GM19193 (cell line): Measurements from ENCODE around the gene SLC45A3.

Source experiments
- POLR2A ChIP-seq: IDR thresholded peaks from 4 replicates; pipeline ENCODE4 v1.6.1; 2011; ENCODE audit not compliant: insufficient read depth, insufficient read length; ENCODE audit errors: extremely low read depth

SLC45A3 gene

DNA sequence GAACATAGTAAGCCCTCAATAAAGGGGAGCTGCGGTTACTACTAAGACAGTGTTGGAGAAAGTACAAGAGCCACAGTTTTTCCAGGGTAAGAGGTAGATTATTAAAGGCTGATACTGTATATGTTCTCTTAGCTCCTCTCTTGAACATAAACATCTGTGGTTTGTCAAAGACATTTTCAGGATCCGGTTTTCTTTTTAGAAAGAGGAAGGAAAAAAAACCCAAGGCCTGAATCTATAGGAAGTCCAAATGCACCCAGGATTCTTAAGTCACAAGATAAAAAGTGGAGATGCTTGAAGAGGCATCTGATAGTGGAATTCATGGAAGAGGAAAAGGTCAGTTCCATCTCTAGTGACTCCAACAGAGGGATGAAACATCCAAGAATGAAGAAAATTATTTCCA is 24.6 kb upstream of the SLC45A3 start:
- TF ChIP-seq POLR2A: no peak

DNA sequence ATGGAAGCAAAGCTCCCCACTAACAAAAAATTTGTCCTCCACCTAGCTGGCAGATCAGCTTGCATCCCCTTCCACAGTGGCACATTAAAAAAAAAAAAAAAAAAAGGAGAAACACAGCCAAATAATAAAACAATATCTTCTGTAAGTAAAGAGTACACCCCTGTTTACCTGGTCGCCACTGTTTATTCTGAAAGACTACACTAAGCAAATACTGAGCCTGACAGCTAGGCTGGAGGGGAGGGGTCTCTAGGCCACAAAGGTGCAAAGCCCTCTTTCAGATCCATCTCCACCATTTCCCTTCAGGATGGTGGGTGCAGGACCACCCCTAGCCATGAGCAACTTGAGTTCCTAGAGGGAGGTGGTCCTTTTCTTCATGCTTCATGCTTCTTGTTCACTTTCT is 22.8 kb upstream of the SLC45A3 start:
- no peak for TF ChIP-seq POLR2A

DNA sequence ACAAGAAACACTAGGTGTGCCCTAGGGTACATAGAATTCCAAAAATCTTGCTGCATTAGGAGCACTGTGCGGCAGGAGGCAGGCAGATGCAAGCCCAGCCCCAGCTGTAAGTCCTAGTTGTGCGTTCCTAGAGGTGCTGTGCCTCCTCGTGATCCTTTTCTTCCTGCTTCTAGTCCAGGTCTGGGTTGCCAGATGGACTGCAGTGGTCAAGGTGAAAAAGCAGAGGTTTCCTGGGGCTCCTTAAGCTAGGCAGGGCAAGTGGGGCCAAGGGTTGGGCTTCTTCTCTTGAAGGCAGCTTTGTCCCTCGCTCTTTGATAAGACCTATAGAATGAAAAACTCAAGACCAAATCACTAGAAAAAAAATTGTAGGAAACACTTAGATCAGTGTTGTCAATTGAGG is 21.6 kb upstream of the SLC45A3 start:
- no peak for TF ChIP-seq POLR2A

DNA sequence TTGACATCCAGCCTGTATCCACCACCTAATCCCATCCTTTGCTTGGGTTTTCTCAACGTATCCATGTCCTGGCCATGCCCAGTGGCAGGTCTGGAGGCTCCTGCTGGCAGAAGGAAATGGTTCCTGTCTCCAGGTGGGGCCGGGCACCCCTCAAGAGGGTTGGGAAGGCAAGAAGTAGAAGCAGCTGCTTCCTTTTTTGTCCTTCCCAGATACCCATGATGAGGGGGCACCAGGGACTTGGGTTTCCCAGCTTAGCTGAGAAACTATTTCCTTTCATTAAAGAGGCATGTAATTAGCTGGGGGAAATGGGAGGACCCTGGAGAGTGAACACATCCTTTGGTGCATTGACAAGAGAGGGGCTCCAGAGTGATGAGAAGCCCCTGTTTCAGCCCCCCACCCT is 21.1 kb upstream of the SLC45A3 start:
- no peak for TF ChIP-seq POLR2A

DNA sequence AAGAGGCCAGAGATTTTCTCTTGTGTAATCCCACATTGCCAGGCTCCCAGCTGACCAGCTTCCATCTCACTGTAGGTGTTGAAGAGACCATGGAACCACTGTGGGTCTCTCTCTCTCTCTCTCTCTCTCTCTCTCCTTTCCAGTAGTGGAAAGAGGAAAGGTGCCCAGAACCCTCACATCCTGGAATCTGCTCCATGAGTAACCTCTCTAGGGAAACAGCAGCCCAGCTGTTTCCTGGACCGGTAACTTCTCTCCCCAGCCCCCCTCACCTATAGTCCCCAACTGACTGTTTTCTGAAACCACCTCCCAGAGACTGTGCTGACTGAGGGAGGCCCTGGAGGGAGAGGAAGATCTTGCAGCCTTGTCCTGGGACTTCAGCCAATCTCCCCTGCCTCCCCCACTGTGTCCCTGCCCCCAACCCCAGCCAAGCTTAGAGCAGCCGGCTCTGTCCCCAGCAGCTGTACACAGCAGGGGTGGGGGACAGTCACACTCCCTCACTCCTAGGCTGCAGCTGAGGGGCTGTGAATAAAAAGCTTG is 20.6 kb upstream of the SLC45A3 start:
- no peak for TF ChIP-seq POLR2A

DNA sequence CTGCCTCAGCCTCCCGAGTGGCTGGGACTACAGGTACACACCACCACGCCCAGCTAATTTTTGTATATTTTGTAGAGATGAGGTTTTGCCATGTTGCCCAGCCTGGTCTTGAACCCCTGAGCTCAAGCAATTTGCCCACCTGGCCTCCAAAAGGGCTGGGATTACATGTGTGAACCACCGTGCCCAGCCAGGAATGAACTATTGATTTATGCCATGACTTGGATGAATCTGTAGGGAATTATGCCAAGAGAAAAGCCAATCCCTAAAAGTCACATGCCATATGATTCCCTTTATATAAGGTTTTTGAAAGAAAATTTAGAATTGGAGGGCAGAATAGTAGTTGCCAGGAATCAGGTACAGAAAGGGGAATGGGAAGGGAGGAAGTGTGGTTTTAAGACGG is 19.1 kb upstream of the SLC45A3 start:
- no peak for TF ChIP-seq POLR2A

DNA sequence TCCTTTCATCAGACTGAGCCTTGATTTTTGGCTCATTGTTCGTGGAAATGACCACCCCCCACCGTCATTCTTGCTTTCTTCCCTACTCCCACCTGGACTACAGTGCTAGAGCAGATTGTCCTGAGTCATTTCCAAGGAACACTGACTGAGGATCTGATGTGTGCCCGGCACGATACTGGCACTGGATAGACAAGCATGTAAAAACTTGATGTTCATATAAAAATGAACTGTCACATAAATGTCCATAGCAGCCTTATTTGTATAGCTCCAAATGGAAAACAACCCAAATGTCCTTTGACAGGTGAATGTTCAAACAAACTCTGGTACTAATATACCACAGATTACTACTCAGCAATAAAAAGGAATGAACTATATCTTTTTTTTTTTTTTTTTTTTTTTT is 18.6 kb upstream of the SLC45A3 start:
- TF ChIP-seq POLR2A: no peak

DNA sequence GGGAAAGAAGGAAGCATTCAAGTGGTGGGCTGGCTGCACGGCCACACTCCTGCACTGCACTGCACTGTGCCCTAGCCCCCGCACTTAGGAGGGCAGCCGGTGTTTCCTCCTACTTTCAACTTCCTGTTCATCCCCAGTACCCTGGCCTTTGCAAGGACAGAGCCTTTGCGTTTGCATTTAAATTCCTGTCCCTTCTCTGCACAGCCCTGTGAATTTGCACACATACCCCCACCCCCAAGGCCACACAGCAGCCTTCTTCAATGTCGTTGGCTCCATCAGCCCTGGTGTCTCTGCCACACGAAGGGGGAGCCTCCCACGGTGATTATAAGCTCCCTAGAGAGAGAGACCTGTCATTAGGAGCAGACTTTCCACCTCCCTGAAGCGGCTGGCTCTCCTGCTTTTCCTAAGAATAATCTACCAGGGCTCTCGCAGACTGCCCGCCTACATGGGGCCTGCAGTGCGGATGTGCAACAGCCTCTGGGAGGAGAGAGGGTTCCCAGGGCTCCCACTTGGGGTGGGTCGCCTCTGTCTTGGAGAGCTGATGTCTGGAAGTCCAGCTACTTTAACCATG is 13.2 kb upstream of the SLC45A3 start:
- no peak for TF ChIP-seq POLR2A

DNA sequence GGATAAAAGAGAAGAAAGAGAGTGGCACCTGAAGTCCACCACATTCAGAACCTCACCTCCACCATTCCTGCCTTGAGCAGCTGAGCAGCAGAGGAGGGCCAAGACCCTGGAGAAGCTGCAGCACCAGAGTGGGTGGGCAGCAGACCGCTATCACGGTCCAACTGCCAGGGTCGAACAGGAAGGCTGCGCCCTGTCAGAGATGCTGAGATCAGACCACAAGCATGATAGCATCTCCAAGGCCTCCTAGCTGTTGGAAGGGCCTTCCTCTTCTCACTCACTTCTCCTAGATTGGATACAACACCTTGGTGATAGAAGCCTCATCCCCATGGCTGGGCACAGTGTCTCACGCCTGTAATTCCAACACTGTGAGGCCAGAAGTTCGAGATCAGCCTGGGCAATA is 12.1 kb upstream of the SLC45A3 start:
- no peak for TF ChIP-seq POLR2A

DNA sequence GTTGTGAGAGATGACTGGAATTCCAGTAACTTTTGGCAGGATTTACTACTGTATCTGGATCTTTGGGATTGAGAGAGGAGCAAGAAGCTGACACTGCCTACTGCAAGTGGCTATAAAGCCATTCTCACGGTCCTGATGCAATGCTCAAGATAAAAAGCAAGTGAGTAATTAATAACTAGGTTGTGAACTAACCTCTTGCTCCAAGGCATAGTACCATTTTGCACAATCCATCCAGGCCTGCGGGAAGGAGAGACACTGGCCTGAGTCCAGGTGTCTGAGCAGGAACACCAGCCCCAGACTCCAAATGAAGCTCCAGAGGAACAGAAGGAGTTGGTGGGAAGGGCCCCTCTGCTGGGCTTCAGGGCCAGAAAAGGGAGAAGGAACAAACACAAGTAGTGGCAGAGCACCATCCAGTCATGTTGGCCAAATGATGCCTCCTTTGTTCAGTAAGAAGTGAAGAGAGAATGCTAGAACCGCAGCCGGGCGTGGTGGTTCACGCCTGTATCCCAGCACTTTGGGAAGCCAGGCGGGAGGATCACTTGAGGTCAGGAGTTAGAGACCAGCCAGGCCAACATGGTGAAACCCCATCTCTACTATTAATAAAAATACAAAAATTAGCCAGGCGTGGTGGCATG is 9.9 kb upstream of the SLC45A3 start:
- no peak for TF ChIP-seq POLR2A

DNA sequence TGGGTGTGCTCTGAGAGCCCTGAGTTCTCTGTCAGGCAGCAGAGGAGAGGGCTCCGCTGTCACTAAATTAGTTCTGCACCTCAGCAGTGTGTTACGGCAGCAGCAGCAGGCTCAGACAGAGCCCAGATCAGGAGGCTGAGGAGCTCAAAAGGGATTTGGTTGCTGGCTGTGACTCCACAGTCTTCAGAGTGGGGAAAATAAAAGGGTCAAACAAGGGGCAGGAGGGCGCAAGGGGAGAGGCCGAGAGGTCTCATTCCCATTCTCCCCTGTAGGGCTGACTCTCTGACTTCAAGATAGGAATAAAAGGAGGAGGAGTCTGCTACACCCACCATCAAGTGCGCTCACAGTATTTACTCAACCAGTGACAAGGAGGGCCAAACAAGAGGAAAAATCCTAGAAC is 9.2 kb upstream of the SLC45A3 start:
- no peak for TF ChIP-seq POLR2A

DNA sequence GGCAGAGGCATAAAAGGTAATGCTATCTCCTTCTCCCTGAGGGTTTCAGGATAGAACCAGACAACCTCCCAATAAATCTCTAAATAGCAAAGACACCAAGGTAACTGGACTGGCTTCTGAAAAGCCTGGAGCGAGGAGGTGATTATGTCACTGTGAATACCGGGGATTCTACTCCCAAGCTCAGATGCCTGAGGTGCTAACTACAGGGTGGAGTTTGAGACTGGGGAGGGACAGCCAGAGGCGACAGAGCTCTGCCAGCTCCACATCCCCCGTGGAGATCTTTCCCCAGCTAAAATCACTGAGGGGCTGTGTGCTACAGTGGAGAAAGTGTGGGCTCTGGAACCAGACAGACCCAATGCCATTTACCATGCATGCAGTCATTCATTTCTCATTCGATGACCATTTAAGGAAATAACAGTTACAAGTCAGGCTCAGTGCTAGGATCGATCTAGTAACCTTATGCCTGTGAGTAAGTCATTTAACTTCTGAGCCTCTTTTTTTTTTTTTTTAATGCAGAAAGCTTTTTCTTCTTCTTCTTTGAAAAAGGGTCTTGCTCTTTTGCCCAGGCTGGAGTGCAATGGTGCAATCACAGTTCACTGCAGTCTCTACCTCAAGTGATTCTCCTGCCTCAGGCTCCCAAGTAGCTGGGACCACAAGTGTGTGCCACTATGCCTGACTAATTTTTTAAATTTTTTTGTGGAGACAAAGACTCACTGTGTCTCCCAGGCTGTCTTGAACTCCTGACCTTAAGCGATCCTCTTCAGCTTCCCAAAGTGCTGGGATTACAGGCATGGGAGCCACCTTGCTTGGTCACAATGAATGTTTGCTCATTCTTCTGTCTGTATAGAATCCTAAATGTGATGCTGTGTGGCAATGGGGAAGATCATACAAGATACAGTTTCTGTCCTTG is 8.1 kb upstream of the SLC45A3 start:
- TF ChIP-seq POLR2A: no peak

DNA sequence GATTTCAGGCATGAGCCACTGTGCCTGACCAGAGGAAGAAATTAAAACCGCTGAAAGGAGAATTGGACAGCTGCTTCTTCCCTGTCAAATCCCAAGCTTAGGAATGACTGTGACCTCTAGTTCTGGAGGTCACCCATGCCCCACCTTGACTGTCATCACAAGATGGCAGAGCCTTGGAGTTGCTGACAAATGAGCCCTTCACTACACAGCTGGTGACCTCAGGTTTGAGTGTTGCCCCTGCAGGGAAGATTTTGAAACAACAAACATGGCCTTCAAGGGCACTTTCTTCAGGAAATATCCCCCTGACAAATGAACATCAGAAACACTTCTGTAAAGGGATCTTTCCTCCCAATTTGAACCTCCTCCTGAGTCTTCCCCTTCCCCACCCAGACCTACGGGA is 6.9 kb upstream of the SLC45A3 start:
- no peak for TF ChIP-seq POLR2A

DNA sequence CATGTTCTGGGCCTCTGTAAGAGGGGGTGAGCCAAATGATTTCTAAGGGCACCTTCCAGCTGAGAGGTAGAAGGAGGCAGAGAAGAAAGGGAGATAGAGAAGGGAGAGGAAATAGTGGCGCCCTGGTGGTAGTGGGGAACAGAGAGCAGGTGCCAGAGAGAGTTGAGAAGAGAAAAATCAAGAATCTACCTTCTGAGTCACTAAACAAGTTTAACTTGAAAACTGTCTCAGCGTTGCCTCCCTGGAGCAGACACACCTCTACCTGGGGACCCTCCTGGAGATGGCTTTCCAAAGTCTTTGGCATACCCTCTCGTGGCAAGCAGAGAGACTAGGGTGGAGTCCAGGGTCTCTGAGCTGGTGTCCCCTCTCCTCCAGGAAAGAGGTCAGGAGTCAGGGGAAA is 1.1 kb upstream of the SLC45A3 start:
- TF ChIP-seq POLR2A: no peak

DNA sequence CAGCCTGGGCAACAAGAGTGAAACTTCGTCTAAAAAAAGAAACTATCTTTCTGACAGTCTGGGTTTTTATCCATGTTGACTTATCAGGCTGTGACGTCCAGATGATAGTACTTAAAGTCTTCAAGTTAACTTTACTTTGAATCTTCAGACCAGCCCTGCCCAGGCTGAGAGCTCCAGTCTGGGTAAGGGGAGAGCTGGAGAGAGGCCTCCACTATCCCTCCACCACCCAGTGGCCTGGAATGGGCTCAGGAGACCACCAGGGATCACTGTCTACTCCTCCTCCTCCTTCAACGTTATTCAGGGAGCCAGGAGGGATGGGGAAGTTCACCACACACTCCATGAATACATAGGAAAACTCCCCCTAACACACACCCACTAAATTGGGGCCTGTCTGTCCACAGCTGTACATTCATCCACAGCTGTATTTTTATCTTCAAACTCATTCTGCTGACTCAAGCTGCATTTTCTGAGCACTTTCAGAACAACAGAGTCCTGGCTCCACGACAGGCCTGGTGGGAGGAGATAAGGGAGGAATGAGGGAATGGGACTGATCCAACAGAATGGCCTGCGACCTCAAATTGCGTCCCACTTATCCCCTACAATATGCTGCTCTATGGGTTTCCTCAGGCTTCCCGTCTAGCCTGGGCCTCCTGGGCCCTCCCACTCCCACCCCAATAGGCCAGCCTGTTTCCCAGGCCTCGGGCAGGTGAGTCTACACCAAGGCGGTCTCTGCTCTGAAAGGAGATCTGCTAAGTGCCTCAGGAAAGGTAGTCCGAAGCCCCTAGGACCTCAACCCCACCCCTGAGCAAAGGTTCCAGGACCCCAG is 1.8 kb downstream of the SLC45A3 start:
- TF ChIP-seq POLR2A: no peak
